Measurements from ENCODE around the gene HAUS8. TPM values are rescaled to one million over a fixed set of nuclear protein-coding genes. Genes with fewer than 3 reads are reported as not detected.

The HAUS8 gene
- total RNA-seq, 1 experiment from 2014 or later: 21.5 TPM

- Histone ChIP-seq H3K4me3 (no peak overlapping the region), H3K27me3 (replicated peaks) (no peaks in the 10 kb centered on the region), H3K36me3 (peaks cover 38% of the 10 kb centered on the region), H3K9me3 (replicated peaks) (no peaks in the 10 kb centered on the region), H3K27ac (no peak overlapping the region), H3K4me1 (replicated peaks) (peaks cover 45% of the 10 kb centered on the region)
- no peak for DNase-seq (ENCODE audit: low read depth in 1 of 2, low spot score in 2 of 2)
Observed at GRCh38 chr19:17077447-17078028, 2.3 kb upstream of the HAUS8 start.

DNA sequence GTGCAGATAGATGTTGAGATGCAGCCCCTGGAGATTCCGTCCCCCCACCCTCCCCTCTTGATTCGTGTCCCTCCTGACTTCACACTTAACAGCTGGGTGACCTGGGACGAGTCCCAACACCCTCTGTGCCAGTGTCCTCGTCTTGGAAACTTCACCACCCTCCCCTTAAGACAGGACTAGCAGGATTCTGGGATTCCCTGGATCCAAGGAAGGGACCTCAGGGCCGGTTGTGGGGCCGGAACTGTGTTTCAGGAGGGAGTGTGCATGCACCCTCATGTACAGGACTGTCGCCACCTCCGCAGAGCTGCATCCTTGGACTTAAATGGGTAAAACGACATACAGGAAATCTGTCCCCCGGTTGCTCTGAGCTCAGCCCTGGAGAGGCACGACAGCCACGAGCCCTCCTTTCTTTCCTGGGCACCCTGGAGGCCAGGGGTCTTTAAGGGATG, 1.3 kb upstream of the HAUS8 start:
- H3K27ac ChIP-seq: no peak overlapping the region; the same call in 1 of the 2 replicates
- DNase-seq (ENCODE audit: low read depth in 1 of 2, low spot score in 2 of 2): peak in 1 of 2 experiments; percentile 36

GRCh38 chr19:17075864-17076542, 751 bp upstream of the HAUS8 start:
- Histone ChIP-seq H3K4me3 (peak overlapping the region; percentile 71), H3K9me3 (replicated peaks) (no peaks in the 10 kb centered on the region), H3K27ac (peak overlapping the region; percentile 63), H3K27me3 (replicated peaks) (no peaks in the 10 kb centered on the region), H3K4me1 (replicated peaks) (peaks cover 45% of the 10 kb centered on the region), H3K36me3 (peaks cover 39% of the 10 kb centered on the region)
- peak in 1 of 2 experiments; percentile 25 for DNase-seq (ENCODE audit: low read depth in 1 of 2, low spot score in 2 of 2)

More for the DNA sequence above, 1.3 kb upstream of the HAUS8 start:
- H3K36me3 ChIP-seq: peaks cover 38% of the 10 kb centered on the region
- no peaks in the 10 kb centered on the region for H3K27me3 ChIP-seq (replicated peaks)
- H3K4me1 ChIP-seq (replicated peaks): peaks cover 45% of the 10 kb centered on the region
- H3K4me3 ChIP-seq: peak overlapping the region; percentile 71
- H3K9me3 ChIP-seq (replicated peaks): no peaks in the 10 kb centered on the region

DNA sequence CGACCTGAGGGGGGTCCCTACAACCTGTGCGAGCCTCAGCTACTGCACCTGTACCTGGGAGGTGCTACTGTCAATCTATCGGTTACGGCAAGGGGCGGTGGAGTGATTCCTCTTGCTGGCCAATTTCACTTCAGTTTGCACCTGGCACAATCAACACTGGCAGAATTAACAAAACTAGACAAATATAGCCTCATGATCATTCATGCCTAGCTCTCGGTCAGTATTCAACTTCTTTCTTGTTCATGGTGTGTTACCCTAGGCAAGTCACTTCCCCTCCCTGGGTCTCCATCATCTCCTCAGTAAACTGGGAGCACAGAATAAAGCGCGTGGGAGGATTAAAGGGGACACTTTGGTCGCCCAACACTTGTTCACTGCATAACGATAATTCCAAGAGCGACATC, 618 bp downstream of the HAUS8 start:
- Histone ChIP-seq H3K27me3 (replicated peaks) (no peaks in the 10 kb centered on the region), H3K27ac (peak overlapping the region; percentile 90), H3K9me3 (replicated peaks) (no peaks in the 10 kb centered on the region), H3K36me3 (peaks cover 52% of the 10 kb centered on the region), H3K4me1 (replicated peaks) (peaks cover 36% of the 10 kb centered on the region), H3K4me3 (peak overlapping the region; percentile 71)
- no peak for DNase-seq (ENCODE audit: low read depth in 1 of 2, low spot score in 2 of 2)

GRCh38 chr19:17073869-17074633, 1.2 kb downstream of the HAUS8 start:
- H3K4me3 ChIP-seq: peak overlapping the region; percentile 71
- no peak overlapping the region for H3K27ac ChIP-seq
- H3K9me3 ChIP-seq (replicated peaks): no peaks in the 10 kb centered on the region
- no peak for DNase-seq (ENCODE audit: low read depth in 1 of 2, low spot score in 2 of 2)
- H3K27me3 ChIP-seq (replicated peaks): no peaks in the 10 kb centered on the region
- peaks cover 30% of the 10 kb centered on the region for H3K4me1 ChIP-seq (replicated peaks)
- peaks cover 55% of the 10 kb centered on the region for H3K36me3 ChIP-seq

- peaks cover 6% of the 10 kb centered on the region for H3K4me1 ChIP-seq (replicated peaks)
- H3K27ac ChIP-seq: no peak overlapping the region
- H3K27me3 ChIP-seq (replicated peaks): no peaks in the 10 kb centered on the region
- H3K36me3 ChIP-seq: peaks cover 70% of the 10 kb centered on the region
- no peak for DNase-seq (ENCODE audit: low read depth in 1 of 2, low spot score in 2 of 2)
- no peak overlapping the region for H3K4me3 ChIP-seq
- no peaks in the 10 kb centered on the region for H3K9me3 ChIP-seq (replicated peaks)
Observed at GRCh38 chr19:17070912-17071311, 4.3 kb downstream of the HAUS8 start.

- Histone ChIP-seq H3K4me1 (replicated peaks) (peaks cover 6% of the 10 kb centered on the region), H3K36me3 (peaks cover 71% of the 10 kb centered on the region), H3K9me3 (replicated peaks) (no peaks in the 10 kb centered on the region), H3K27ac (no peak overlapping the region), H3K27me3 (replicated peaks) (no peaks in the 10 kb centered on the region), H3K4me3 (no peak overlapping the region)
- DNase-seq (ENCODE audit: low read depth in 1 of 2, low spot score in 2 of 2): no peak
Observed at GRCh38 chr19:17070421-17070820, 4.8 kb downstream of the HAUS8 start.

DNA sequence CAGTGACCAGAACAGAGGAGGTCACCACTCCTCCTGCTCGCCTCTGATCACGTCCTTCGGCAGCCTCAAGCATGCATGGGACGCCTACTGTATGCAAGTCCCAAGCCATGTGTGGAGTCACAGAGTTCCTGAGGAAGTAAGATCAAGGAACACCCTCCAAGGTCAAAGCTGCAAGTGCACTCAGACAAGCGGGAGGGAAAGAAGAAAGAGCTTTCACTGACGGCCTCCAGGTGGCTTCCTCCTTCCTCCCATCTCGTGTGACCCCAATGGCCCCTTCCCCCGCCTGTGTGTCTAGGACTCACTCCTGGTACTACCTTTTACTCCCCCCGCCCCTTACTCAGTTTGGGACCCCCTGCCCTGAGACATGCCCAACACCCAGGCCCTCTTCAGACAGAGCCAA, 6.1 kb downstream of the HAUS8 start:
- peaks cover 78% of the 10 kb centered on the region for H3K36me3 ChIP-seq

GRCh38 chr19:17063428-17063827, 11.8 kb downstream of the HAUS8 start:
- no peaks in the 10 kb centered on the region for H3K4me1 ChIP-seq (replicated peaks)
- H3K36me3 ChIP-seq: peaks cover 76% of the 10 kb centered on the region
- no peak overlapping the region for H3K4me3 ChIP-seq
- no peak overlapping the region for H3K27ac ChIP-seq
- no peaks in the 10 kb centered on the region for H3K27me3 ChIP-seq (replicated peaks)
- H3K9me3 ChIP-seq (replicated peaks): no peaks in the 10 kb centered on the region
- no peak for DNase-seq (ENCODE audit: low read depth in 1 of 2, low spot score in 2 of 2)

More for the DNA sequence above, 6.1 kb downstream of the HAUS8 start:
- no peaks in the 10 kb centered on the region for H3K27me3 ChIP-seq (replicated peaks)
- DNase-seq (ENCODE audit: low read depth in 1 of 2, low spot score in 2 of 2): no peak
- no peak overlapping the region for H3K4me3 ChIP-seq
- H3K27ac ChIP-seq: no peak overlapping the region
- peaks cover 3% of the 10 kb centered on the region for H3K4me1 ChIP-seq (replicated peaks)
- no peaks in the 10 kb centered on the region for H3K9me3 ChIP-seq (replicated peaks)

- Histone ChIP-seq H3K27me3 (replicated peaks) (no peaks in the 10 kb centered on the region), H3K27ac (no peak overlapping the region), H3K4me3 (no peak overlapping the region), H3K36me3 (peaks cover 79% of the 10 kb centered on the region), H3K4me1 (replicated peaks) (0 out of 2 replicates have a peak, but pooled peaks cover 4% of the 10 kb centered on the region), H3K9me3 (replicated peaks) (no peaks in the 10 kb centered on the region)
- no peak for DNase-seq (ENCODE audit: low read depth in 1 of 2, low spot score in 2 of 2)
Observed at GRCh38 chr19:17061691-17062090, 13.6 kb downstream of the HAUS8 start.

DNA sequence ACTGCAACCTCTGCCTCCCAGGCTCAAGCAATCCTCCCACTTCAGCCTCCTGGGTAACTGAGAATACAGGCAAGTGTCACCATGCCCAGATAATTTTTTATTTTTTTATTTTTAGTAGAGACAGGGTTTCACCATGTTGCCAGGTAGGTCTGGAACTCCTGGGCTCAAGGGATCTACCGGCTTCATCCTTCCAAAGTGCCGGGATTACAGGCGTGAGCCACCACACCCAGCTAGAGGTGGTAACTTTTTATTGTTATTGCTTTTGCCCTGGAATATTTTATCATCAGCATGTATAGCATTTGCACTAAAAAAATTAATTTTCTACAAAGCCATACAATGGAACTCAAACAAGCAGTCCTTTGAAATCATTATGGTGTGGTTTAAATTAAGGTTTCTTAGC, 14.0 kb downstream of the HAUS8 start:
- 0 out of 2 replicates have a peak, but pooled peaks cover 4% of the 10 kb centered on the region for H3K4me1 ChIP-seq (replicated peaks)
- H3K4me3 ChIP-seq: no peak overlapping the region
- H3K27ac ChIP-seq: no peak overlapping the region
- no peaks in the 10 kb centered on the region for H3K9me3 ChIP-seq (replicated peaks)
- no peaks in the 10 kb centered on the region for H3K27me3 ChIP-seq (replicated peaks)
- peaks cover 78% of the 10 kb centered on the region for H3K36me3 ChIP-seq
- no peak for DNase-seq (ENCODE audit: low read depth in 1 of 2, low spot score in 2 of 2)

DNA sequence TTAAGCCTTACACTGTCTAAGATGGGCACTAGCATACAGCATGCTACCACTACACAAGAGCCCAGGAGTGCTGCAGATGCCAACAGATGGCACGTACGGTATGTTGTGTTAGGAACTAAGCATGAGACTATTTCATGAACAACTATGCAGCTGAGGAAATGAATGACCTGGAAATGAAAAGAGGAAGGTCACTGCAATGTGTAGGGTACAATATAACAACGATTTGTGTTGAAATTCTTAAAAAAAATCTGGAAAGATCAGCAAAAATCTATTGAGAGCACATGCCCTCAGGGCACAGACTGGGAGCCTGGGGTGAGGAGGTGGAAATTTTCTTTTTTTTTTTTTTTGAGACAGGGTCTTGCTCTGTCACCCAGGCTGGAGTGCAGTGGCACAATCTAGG, 14.4 kb downstream of the HAUS8 start:
- Histone ChIP-seq H3K36me3 (peaks cover 78% of the 10 kb centered on the region), H3K27me3 (replicated peaks) (no peaks in the 10 kb centered on the region), H3K9me3 (replicated peaks) (no peaks in the 10 kb centered on the region), H3K4me3 (no peak overlapping the region), H3K27ac (no peak overlapping the region), H3K4me1 (replicated peaks) (0 out of 2 replicates have a peak, but pooled peaks cover 4% of the 10 kb centered on the region)
- no peak for DNase-seq (ENCODE audit: low read depth in 1 of 2, low spot score in 2 of 2)

GRCh38 chr19:17058236-17058635, 17.0 kb downstream of the HAUS8 start:
- Histone ChIP-seq H3K4me3 (no peak overlapping the region), H3K27me3 (replicated peaks) (no peaks in the 10 kb centered on the region), H3K4me1 (replicated peaks) (0 out of 2 replicates have a peak, but pooled peaks cover 4% of the 10 kb centered on the region), H3K27ac (no peak overlapping the region), H3K9me3 (replicated peaks) (no peaks in the 10 kb centered on the region), H3K36me3 (peaks cover 84% of the 10 kb centered on the region)
- DNase-seq (ENCODE audit: low read depth in 1 of 2, low spot score in 2 of 2): no peak

DNA sequence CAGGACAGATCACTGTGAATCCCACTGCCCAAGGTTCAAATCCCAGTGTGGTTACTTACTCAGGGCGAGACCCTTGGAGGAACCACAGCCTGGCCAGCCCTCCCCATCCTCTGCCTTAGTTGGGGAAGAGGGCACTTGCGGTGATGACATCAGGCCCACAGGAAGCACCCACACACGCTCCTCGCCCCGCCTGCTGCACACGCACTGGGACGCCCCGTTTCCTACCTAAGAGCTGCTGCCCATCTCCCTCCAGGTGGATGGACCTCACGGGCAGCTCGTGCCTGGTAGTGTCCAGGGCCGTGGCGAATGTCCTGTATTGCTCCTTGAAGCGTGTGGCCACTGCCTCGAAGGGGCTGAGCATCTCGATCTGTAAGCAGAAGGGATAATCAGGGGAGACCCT, 19.6 kb downstream of the HAUS8 start:
- H3K27me3 ChIP-seq (replicated peaks): no peaks in the 10 kb centered on the region
- H3K27ac ChIP-seq: no peak overlapping the region
- H3K4me3 ChIP-seq: no peak overlapping the region
- 0 out of 2 replicates have a peak, but pooled peaks cover 4% of the 10 kb centered on the region for H3K4me1 ChIP-seq (replicated peaks)
- peaks cover 83% of the 10 kb centered on the region for H3K36me3 ChIP-seq
- H3K9me3 ChIP-seq (replicated peaks): no peaks in the 10 kb centered on the region
- no peak for DNase-seq (ENCODE audit: low read depth in 1 of 2, low spot score in 2 of 2)

All from SJSA1 (cell line).